ENCODE results near the gene CARS2.
"Not testable (repeated sequence)": the region's sequence is repeated elsewhere in the genome, so short reads cannot be mapped to it uniquely, and the experiment has no call there.

The CARS2 gene

DNA sequence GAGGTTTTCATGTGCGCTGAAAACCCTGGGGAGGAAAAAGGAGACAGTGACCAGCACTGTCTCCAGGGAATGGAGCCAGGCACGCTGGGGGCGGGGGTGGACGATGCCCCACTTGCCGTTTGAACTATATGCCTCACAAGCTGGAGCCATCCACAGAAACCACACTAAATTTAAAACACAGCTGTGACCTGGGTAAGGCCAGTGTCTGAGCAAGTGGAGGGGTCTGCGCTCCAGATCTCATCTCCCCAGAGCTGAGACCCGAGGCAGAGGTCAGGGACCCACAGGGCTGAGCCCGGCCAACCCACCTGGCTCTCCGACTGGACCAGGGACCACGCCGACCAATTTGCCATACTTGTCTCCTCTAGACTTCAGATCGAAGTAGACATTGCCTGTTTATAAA lies 23.2 kb downstream of the CARS2 start:
- DNase-seq (ENCODE audit: low read depth, low spot score): no peak

DNA sequence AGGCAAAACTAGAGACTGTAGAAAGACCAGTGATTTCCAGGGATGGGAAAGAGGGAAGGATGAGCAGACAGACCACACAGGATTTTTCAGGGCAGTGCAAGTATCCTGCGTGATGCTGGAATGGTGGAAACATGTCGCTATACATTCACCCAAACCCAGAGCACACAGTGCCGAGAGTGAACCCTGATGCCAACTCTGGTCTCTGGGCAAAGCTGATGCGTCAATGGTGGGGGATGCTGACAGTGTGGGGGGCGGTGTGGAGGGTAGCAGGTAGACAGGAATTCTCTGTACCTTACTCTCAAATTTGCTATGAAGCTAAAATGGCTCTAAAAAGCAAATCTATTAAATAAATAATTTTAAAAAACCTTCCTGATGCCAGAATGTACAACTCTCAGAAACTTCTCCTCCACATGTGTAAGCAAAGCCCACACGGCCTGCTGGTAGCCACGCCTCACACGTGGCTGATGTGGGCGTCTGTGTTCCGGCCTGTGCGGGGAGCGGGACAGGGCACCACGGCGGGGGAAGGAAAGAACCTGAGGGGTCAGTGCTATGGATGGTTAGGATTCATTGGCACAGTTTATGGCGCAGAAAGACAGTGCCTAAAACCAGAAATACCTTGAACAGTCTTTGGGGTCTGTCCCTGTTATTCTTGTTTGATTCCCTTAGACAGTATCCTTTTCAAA lies 23.9 kb downstream of the CARS2 start:
- DNase-seq (ENCODE audit: low read depth, low spot score): no peak

GRCh38 chr13:110680852-110681251 lies 25.1 kb downstream of the CARS2 start:
- DNase-seq (ENCODE audit: low read depth, low spot score): no peak

GRCh38 chr13:110677731-110678545 lies 28.0 kb downstream of the CARS2 start:
- DNase-seq (ENCODE audit: low read depth, low spot score): no peak

GRCh38 chr13:110676595-110677587 lies 29.0 kb downstream of the CARS2 start:
- no peak for DNase-seq (ENCODE audit: low read depth, low spot score)

GRCh38 chr13:110669814-110670213 lies 36.1 kb downstream of the CARS2 start:
- DNase-seq (ENCODE audit: low read depth, low spot score): not testable (repeated sequence)

GRCh38 chr13:110669036-110669435 lies 36.9 kb downstream of the CARS2 start:
- DNase-seq (ENCODE audit: low read depth, low spot score): no peak

- no peak for DNase-seq (ENCODE audit: low read depth, low spot score)
These were observed 39.7 kb downstream of the CARS2 start for GRCh38 chr13:110666255-110666533.

GRCh38 chr13:110665491-110666254 lies 40.2 kb downstream of the CARS2 start:
- DNase-seq (ENCODE audit: low read depth, low spot score): no peak

DNA sequence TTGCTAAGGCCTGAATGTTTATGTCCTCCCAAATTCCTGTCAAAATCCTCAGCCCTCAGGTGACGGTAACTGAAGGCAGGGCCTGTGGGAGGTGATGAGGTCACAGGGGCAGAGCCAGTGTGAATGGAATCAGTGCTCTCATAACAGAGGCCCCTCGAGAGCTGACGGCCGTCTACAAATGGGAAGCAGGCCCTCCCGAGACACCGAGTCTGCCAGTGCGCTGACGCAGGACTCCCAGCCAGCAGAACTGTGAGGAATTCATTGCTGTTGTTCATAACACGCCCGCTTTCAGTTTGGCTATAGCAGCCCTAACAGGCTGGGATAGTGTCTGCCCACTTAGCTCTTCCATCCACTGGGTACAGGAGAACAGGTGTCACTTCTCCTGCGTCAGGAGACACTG lies 41.2 kb downstream of the CARS2 start:
- DNase-seq (ENCODE audit: low read depth, low spot score): no peak

- DNase-seq (ENCODE audit: low read depth, low spot score): no peak
These were observed 41.9 kb downstream of the CARS2 start for GRCh38 chr13:110664041-110664440.

GRCh38 chr13:110663491-110663890 lies 42.4 kb downstream of the CARS2 start:
- no peak for DNase-seq (ENCODE audit: low read depth, low spot score)

DNA sequence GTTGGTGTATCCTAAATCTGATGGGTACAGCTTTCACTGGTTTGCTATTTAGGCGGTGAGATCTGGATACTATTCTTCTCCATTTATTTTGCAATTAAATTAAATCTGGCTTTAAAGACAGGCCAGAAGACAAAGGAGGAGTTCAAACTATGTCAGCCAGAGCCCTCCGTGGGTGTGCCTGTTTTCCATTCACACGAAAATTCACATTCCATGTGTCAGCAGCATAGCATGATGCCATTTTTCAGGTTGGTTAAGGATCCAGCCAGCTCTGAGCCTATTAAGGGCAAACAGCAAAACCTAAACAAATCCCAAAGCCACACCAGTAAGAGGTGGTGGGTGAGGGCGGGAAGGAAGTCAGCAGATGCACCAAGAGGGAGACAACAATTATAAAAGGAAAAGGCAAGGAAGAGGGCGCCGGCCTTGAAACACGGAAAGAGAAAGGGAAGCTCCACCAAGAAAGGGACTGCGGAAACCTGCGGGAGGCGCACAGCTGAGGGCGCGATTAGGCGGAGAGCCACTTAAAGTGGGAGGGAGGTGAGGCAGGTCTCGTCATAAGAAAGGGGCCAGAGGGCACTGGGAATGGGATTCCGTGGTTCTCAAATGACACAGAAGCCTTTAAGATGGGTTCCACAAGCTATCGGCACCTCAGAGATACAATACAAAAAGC lies 43.0 kb downstream of the CARS2 start:
- DNase-seq (ENCODE audit: low read depth, low spot score): no peak

DNA sequence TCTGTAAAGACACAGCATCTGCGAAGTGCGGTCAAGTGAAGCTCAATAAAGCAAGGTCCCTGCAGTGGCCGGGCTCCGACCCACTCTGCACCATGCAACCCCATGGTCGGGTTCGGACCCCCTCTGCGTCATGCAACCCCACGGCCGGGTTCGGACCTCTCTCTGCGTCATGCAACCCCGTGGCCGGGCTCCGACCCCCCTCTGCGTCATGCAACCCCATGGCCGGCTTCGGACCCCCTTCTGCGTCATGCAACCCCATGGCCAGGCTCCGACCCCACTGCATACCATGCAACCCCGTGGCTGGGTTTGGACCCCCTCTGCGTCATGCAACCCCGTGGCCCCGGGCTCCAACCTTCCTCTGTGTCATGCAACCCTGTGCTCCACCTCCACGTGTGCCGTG lies 43.8 kb downstream of the CARS2 start:
- DNase-seq (ENCODE audit: low read depth, low spot score): no peak

DNA sequence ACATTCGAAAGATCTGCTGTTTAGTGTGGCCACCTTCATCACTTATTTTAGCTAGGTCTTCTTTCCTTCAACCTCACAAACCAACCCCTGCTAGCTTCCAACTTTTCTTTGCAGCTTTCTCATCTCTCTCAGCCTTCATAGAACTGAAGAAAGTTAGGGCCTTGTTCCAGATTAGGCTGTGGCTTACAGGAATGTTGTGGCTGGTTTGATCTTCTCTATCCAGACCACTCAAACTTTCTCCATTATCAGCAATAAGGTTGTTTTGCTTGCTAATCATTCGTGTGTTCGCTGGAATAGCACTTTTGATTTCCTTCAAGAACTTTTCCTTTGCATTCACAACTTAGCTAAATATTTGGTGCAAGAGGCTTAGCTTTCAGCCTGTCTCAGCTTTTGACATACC lies 44.7 kb downstream of the CARS2 start:
- DNase-seq (ENCODE audit: low read depth, low spot score): no peak

- not testable (repeated sequence) for DNase-seq (ENCODE audit: low read depth, low spot score)
These were observed 47.6 kb downstream of the CARS2 start for GRCh38 chr13:110658218-110658911.

DNA sequence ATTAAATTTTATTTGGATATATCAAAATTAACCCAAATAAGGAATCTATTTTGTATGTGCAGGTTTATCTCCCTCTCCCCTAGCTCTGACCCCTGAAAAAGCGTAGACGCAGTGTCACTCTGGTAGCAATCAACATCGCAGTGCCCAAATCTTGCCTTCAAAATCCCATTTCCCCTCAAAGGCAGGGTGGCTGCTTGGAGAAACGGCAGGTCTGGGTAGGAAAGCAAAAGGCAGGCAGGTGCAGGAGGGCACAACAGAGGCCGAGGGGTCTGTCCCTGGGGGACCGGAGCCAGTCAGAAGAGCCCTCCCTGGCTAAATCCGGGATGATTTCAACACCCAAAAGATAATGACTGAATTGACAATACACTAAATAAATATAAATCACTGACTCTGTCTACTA lies 48.7 kb downstream of the CARS2 start:
- no peak for DNase-seq (ENCODE audit: low read depth, low spot score)

DNA sequence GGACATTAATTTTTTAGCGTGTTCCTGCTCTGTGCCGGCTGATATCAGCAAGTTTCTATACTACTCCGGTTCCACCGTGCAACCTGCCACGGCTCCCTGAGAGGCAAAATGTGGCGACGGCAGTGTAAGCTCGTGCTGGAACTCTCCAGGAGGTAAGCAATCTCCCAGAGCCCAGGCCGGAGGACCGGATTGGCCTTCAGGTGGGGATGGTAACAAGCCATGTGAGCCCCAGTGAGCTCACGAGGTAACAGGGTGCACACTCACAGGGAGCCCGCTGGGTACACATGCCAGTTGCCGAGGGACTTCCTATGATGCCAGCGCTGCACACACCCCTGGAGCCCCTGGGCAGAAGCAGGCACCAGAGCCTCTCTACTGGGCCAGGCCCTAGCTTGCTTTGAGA lies 52.1 kb downstream of the CARS2 start:
- DNase-seq (ENCODE audit: low read depth, low spot score): no peak

GRCh38 chr13:110653271-110653670 lies 52.6 kb downstream of the CARS2 start:
- no peak for DNase-seq (ENCODE audit: low read depth, low spot score)

DNA sequence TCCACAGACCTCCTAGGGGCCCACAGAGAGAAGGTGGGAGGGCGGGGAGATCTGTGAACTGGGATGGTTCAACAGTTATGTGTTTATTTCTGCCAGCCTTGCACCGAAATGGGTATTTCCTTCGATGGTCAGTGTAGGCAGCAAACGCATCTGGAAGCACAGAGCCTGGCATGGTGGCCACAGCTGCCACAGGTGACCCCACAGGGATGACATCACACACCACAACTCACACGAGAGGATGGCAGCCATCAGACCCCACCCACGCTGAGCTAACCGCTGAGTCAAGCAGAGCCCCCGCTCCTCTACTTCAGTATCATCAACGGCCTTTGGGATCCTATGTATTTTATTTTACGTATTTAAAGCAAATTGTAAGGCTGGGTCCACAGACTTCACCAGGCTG lies 53.2 kb downstream of the CARS2 start:
- no peak for DNase-seq (ENCODE audit: low read depth, low spot score)
